Omental fat pad (tissue), 4 donors: ENCODE results near the gene NKAIN2. TPM values are rescaled to one million over a fixed set of nuclear protein-coding genes. Genes with fewer than 3 reads are reported as not detected.
"Not testable (repeated sequence)": the region's sequence is repeated elsewhere in the genome, so short reads cannot be mapped to it uniquely, and the experiment has no call there.

Source experiments
- ATAC-seq: fragments of 150-250 bp; one replicate; pipeline ENCODE4 v1.9.1; 2016; ENCODE audit warnings: mild to moderate bottlenecking, moderate library complexity; ENCODE audit not compliant: low FRiP score
- DNase-seq: peaks from one replicate; pipeline ENCODE4 v3.0.0-alpha.2; 2019; ENCODE audit warnings: low spot score
- CTCF ChIP-seq, 3 donors: fragments of 450-650 bp; IDR thresholded peaks; one replicate each; pipeline ENCODE4 v1.5.1; 2016 to 2017; ENCODE audit warnings: antibody characterized with exemption in 3 of 3, mild to moderate bottlenecking in 3 of 3, moderate library complexity in 2 of 3
- total RNA-seq, 4 donors: library from RNA; depleted of rRNA; stranded (reverse); fragments of >200 nt; gene quantifications; one replicate each; pipeline ENCODE4 v1.1.0, GENCODE V29; 2016

NKAIN2 gene
- total RNA-seq, 4 donors from 2014 or later, result not detected

GRCh38 chr6:123966618-123967017 is 163.0 kb downstream of the NKAIN2 start:
- no peak for TF ChIP-seq CTCF (IDR thresholded peaks at IDR 0.05)
- DNase-seq, result no peak
- no peak for ATAC-seq

GRCh38 chr6:123967905-123968304 is 164.2 kb downstream of the NKAIN2 start:
- no peak for ATAC-seq
- TF ChIP-seq CTCF (IDR thresholded peaks at IDR 0.05), result no peak
- no peak for DNase-seq

GRCh38 chr6:123972600-123973294 is 169.1 kb downstream of the NKAIN2 start:
- ATAC-seq (no peak), DNase-seq (no peak)
- no peak for TF ChIP-seq CTCF (IDR thresholded peaks at IDR 0.05)

- no peak for TF ChIP-seq CTCF (IDR thresholded peaks at IDR 0.05)
- no peak for DNase-seq
- no peak for ATAC-seq
Observed at GRCh38 chr6:123980311-123980710, 176.6 kb downstream of the NKAIN2 start.

- DNase-seq, result no peak
- no peak for ATAC-seq
- no peak for TF ChIP-seq CTCF (IDR thresholded peaks at IDR 0.05)
Observed at GRCh38 chr6:123986938-123987337, 183.3 kb downstream of the NKAIN2 start.

- not testable (repeated sequence) for DNase-seq, ATAC-seq
Observed at GRCh38 chr6:123989918-123990317, 186.3 kb downstream of the NKAIN2 start.

- ATAC-seq (no peak), DNase-seq (no peak)
- TF ChIP-seq CTCF (IDR thresholded peaks at IDR 0.05), result no peak
Observed at GRCh38 chr6:123990376-123990775, 186.7 kb downstream of the NKAIN2 start.
